ENCODE results near the gene CST6.
"Not testable (repeated sequence)": the region's sequence is repeated elsewhere in the genome, so short reads cannot be mapped to it uniquely, and the experiment has no call there.

The CST6 gene

GRCh38 chr11:65987336-65987735 lies 24.5 kb upstream of the CST6 start:
- DNase-seq = no peak

DNA sequence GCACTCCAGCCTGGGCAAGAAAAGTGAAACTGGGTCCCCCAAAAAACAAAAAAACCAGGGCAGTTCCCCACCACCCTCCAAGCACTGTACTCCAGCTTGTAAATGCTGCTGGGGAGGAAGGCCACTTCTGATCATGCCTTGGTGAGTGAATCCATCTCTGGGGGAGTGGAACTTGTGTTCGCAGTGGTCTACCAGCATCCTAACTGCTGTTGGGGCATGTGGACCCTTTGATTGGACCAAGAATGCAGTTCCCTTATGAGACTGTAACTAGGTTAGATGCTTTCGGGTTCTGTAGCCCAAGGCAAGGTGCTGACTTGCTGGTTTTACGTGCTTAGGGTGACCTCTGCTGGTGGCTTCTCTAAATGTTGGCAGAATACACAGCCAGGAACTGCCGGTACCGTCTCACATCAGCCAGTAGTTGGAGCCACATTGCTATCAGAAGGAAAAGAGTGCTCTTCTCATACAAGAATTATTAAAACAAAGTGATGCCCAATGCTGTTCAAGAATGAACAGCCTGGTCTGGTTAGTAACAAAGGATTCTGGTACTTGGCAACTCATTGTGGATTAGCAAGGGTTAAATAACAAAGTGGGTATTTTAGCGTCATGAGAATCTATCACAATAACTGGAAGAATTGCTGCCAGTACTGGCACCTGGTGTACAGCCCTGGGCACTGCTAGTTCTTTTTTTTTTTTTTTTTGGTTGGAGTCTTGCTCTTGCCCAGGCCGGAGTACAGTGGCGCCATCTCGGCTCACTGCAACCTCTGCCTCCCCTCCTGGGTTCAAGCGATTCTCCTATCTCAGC lies 22.8 kb upstream of the CST6 start:
- peak; percentile 94 for DNase-seq

- DNase-seq = no peak
Measured at GRCh38 chr11:65992056-65992455, 19.8 kb upstream of the CST6 start.

DNA sequence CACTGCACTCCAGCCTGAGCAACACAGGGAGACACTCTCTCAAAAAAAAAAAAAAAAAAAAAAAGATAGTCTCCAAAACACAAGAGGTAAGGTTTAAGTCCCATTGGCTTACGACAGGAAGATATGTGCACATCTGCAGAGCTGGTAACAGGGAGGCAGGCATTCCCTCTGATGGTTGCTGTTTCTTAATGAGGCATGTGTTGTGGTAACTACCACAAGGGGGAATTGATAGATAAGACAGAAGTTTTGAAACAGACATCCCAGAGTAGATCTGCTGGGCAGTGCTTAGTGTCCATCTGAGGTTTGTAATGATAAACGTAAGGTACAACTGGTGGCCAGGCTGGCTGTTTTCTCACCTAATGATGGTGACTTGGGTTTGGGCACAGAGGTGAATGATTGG lies 14.5 kb upstream of the CST6 start:
- DNase-seq = no peak

- peak; percentile 99 for DNase-seq
Measured at GRCh38 chr11:66001942-66002647, 9.7 kb upstream of the CST6 start, which contains the start of the genes BANF1 and EIF1AD. Gene BANF1 (plus strand): TSS chr11:66002503. CDS start chr11:66003251, 748 bp downstream. Gene EIF1AD (minus strand): TSS chr11:66002157. CDS start chr11:66000389, 1,768 bp downstream.

DNA sequence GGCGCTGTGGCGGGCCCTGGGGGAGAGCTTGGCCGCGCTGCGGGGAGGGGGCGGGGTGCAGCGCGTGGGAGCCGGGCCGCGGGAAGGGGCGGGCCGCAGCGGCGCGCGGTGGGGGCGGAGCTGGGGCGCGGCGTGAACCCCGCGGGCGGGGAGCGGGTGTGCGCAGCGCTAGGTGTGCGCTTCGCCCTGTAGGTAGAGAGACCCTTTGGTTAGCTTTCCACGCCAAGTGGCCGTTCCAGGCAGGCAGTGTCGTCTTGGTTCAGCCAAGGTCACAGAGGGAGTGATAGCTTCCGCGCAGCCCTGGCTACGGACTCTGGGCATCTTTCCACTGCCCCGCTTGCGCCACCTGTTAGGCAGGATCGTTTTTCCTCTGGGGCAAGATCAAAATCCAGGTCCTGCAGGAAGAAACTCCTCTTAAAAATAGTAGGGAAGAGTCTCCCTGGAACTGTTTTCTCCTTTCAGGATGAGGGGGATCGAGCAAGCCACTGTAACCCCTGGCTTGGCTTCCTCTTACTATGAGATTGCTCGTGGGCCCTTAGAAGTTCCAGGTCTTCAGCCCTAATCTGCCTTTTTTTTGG lies 9.1 kb upstream of the CST6 start:
- no peak for DNase-seq

DNA sequence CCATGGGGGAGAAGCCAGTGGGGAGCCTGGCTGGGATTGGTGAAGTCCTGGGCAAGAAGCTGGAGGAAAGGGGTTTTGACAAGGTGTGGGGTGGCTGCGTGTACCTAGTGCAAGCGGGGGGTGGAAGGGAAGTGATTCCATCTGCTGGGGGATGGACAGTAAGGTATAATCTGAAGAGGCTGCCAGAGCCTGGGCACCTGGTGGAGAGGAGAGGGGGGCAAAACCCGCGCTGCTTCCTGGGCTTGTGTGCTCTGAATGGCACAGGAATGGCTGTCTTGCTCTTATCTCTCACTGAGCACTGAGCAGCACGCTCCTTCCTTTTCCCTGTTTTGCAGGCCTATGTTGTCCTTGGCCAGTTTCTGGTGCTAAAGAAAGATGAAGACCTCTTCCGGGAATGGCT lies 8.5 kb upstream of the CST6 start:
- no peak for DNase-seq

- DNase-seq = no peak
Measured at GRCh38 chr11:66004186-66004585, 7.6 kb upstream of the CST6 start.

- no peak for DNase-seq
Measured at GRCh38 chr11:66006134-66006890, 5.5 kb upstream of the CST6 start.

DNA sequence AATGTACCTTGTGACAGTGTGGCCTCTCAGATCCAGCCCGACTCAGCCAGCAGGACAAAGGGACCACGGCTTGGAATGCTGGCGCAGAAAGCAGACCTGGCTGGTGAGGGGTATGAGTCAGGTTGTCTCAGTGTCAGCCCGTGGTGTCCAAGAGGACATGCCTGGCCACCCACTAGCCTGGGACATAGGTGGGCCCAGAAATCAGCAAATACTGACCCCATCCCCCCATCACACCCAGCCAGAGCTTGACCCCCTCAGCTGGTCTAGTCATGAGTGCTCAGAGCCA lies 5.0 kb upstream of the CST6 start:
- no peak for DNase-seq

GRCh38 chr11:66007201-66007634 lies 4.6 kb upstream of the CST6 start:
- no peak for DNase-seq

DNA sequence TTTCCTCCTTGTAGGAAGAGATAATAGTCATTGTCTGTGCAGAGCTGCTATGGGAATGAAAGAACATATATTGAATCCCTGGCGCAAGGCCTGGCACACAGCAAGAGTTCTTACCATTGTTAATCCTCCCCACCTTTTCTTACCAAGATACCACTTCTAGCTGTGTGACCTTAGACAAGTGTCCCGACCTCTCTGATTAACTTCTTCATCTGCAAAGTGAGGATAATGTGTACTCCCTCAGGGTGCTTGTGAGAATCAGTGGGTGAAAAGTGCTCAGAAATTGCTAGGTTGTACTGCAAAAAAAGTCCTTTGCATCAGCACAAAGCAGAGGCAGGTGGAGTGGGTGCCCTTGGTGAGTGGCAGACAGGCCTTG lies 3.7 kb upstream of the CST6 start:
- no peak for DNase-seq

DNA sequence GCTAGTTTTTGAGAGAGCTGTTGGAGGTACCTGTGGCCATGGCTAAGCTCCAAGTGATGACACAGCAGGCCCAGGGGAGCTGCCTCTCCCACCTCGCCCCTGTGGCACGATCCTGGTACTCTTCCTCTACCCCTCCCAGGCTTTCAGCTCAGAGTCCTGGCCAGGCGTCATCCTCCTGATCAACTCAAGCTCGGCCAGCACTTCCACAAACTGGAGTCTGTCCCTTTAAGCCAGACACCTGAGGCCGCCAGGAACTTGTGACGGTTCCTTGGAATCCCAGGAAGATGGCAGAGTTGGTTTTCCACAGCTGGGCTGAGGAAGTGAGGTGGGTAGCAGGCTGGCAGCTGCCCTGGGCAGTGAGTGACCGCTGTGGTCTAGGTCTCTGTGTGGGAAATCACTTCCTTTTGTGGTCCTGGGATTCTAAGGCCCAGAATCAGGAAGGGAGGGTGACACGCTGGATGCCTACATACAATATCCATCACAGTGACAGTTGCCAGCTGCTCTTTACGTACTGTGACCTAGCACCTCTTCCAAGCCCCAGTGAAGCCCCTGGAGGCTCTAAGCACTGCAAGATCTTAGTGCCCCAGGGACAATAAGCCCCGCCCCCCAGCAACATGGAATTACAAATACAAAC lies 3.2 kb upstream of the CST6 start:
- DNase-seq = no peak

DNA sequence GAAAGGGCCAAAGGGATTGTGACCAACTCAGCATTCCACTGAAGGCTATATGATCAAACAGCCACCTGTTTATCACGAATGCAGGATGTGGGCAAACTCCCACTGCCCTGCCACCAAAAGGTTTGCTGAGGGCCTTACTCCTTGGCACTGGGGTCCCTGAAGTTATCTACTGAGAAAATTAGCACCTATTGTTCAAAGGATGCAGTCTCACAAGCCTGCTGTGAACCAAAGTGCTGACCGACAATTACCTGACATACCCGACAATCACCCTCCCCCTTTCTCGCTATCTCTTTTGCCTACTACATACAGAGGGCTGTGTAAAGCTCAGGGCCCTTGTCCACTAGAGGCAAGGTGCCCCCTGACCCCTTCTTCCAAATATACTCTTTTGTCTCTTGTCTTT lies 1.8 kb upstream of the CST6 start:
- not testable (repeated sequence) for DNase-seq

- no peak for DNase-seq
Measured at GRCh38 chr11:66011239-66011784, 496 bp upstream of the CST6 start.

GRCh38 chr11:66012371-66012945 lies 650 bp downstream of the CST6 start:
- DNase-seq = no peak

GRCh38 chr11:66012946-66013761 lies 1.3 kb downstream of the CST6 start:
- no peak for DNase-seq

- DNase-seq = no peak
Measured at GRCh38 chr11:66013762-66014100, 1.9 kb downstream of the CST6 start.

- no peak for DNase-seq
Measured at GRCh38 chr11:66014804-66015453, 3.1 kb downstream of the CST6 start.

DNA sequence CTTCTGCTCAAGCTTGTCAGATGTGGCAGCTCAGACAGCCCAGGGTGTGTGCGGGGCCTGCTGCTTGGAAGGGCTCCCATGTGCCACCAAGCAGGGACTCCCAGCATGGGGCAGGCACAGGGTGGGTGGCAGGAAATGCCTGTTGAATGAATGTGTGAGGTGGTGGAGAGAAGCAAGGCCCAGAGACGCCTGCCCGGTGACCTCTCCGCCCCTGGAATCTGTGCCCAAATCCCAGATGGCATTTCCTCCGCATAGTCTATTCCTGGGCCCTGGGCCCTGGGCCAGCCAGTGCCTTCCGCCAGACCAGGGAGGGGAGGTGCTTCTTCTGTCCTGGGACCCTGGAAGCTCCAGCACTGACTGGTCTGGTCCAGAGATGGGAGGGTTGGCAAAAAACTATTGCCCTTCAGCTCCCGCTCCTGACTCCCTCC lies 3.7 kb downstream of the CST6 start:
- no peak for DNase-seq
